Esophagus muscularis mucosa (tissue), 3 donors: ENCODE measurements around the gene TBC1D12.
"Not testable (repeated sequence)": the region's sequence is repeated elsewhere in the genome, so short reads cannot be mapped to it uniquely, and the experiment has no call there.

Source experiments
- EP300 ChIP-seq: sonication (generic); formaldehyde crosslinking; IDR thresholded peaks from one replicate; pipeline ENCODE4 v1.6.1; 2017; ENCODE audit warnings: antibody characterized with exemption
- POLR2AphosphoS5 ChIP-seq, 2 donors: sonication (generic); formaldehyde crosslinking; IDR thresholded peaks; one replicate each; pipeline ENCODE4 v1.6.1; 2017; ENCODE audit warnings: antibody characterized with exemption in 2 of 2

DNA sequence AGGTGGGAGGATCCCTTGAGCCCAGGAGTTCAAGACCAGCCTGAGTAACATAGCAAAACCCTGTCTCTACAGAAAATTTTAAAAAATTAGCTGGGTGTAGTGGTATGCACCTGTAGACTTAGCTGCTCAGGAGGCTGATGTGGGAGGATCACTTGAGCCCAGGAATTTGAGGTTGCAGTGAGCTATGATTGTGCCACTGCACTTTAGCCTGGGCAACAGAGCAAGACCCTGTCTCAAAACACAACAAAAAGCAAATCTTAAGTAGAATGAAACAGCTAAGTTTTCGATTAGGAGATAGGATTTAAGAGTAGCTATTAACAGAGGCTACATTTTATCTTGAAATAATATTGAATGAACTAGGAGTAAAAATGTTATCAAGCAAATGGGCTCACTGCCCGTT lies 139.9 kb downstream of the TBC1D12 start:
- not testable (repeated sequence) for TF ChIP-seq POLR2AphosphoS5 (IDR thresholded peaks at IDR 0.05); EP300
